Measurements from ENCODE around the gene DBF4.

- TF ChIP-seq, protein P1, sequence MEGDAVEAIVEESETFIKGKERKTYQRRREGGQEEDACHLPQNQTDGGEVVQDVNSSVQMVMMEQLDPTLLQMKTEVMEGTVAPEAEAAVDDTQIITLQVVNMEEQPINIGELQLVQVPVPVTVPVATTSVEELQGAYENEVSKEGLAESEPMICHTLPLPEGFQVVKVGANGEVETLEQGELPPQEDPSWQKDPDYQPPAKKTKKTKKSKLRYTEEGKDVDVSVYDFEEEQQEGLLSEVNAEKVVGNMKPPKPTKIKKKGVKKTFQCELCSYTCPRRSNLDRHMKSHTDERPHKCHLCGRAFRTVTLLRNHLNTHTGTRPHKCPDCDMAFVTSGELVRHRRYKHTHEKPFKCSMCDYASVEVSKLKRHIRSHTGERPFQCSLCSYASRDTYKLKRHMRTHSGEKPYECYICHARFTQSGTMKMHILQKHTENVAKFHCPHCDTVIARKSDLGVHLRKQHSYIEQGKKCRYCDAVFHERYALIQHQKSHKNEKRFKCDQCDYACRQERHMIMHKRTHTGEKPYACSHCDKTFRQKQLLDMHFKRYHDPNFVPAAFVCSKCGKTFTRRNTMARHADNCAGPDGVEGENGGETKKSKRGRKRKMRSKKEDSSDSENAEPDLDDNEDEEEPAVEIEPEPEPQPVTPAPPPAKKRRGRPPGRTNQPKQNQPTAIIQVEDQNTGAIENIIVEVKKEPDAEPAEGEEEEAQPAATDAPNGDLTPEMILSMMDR (CRISPR knock-in tag; IDR thresholded peaks at IDR 0.05), result no peak
- no peak for TF ChIP-seq POLR2AphosphoS5 (IDR thresholded peaks at IDR 0.05; ENCODE audit: low read depth, low read length)
- TF ChIP-seq ZFP36 (IDR thresholded peaks at IDR 0.05; ENCODE audit: borderline replicate concordance, low read depth, low read length, partially characterized antibody), result no peak
- no peak for TF ChIP-seq ZNF678 (CRISPR knock-in tag; IDR thresholded peaks at IDR 0.05)
- TF ChIP-seq GATAD1 (CRISPR knock-in tag; IDR thresholded peaks at IDR 0.05), result no peak
- no peak for TF ChIP-seq SMARCE1 (IDR thresholded peaks at IDR 0.05; ENCODE audit: borderline replicate concordance)
- TF ChIP-seq DNMT1 (CRISPR knock-in tag; IDR thresholded peaks at IDR 0.05), result no peak
- no peak for TF ChIP-seq ZBTB2 (CRISPR knock-in tag; IDR thresholded peaks at IDR 0.05; ENCODE audit: low read depth)
- TF ChIP-seq CEBPB (IDR thresholded peaks at IDR 0.05; ENCODE audit: borderline replicate concordance, low read depth, low read length), result no peak
These were observed 59.1 kb downstream of the DBF4 start for GRCh38 chr7:87935384-87935706.
